ENCODE results near the gene CTSC. TPM values are rescaled to one million over a fixed set of nuclear protein-coding genes. Genes with fewer than 3 reads are reported as not detected.

Gene CTSC
- total RNA-seq, 1 donor from 2014 or later = 195 TPM

- Histone ChIP-seq H3K9me3 (ENCODE audit: insufficient read depth, low read depth, low read length) (no peaks in the 10 kb centered on the region), H3K36me3 (ENCODE audit: insufficient read depth, low read length) (no peaks in the 10 kb centered on the region), H4K20me1 (ENCODE audit: insufficient read depth, low read length) (no peaks in the 10 kb centered on the region), H2AFZ (ENCODE audit: low read depth, low read length) (no peak overlapping the region), H3K4me3 (ENCODE audit: insufficient read depth, low read depth, low read length) (no peak overlapping the region), H3K27me3 (ENCODE audit: insufficient read depth, low read length) (no peaks in the 10 kb centered on the region), H3K4me1 (ENCODE audit: insufficient read depth, low read length) (no peaks in the 10 kb centered on the region), H3K4me2 (ENCODE audit: low read length) (no peak overlapping the region), H3K27ac (ENCODE audit: low read depth, low read length) (no peak overlapping the region), H3K79me2 (ENCODE audit: insufficient read depth, low read length) (no peaks in the 10 kb centered on the region), H3K9ac (ENCODE audit: low read length) (no peak overlapping the region)
- Mint-ChIP-seq H3K4me3 (ENCODE audit: unreplicated experiment) (no peak overlapping the region), H3K9me3 (ENCODE audit: unreplicated experiment) (peaks cover 6% of the 10 kb centered on the region), H3K27ac (ENCODE audit: unreplicated experiment) (peak overlapping the region; percentile 13), H3K4me1 (ENCODE audit: low read depth, unreplicated experiment) (peaks cover 15% of the 10 kb centered on the region), H3K27me3 (ENCODE audit: low read depth, unreplicated experiment) (no peaks in the 10 kb centered on the region), H3K36me3 (ENCODE audit: low read depth, unreplicated experiment) (peaks cover 10% of the 10 kb centered on the region)
- DNase-seq (ENCODE audit: low read depth) = peak; percentile 77
- TF ChIP-seq CTCF (IDR thresholded peaks at IDR 0.05; ENCODE audit: insufficient read depth, low read depth, low read length) (no peak), EZH2 (IDR thresholded peaks at IDR 0.05; ENCODE audit: insufficient read depth, low read length) (no peak)
- FAIRE-seq = no peak
These were observed 35.9 kb downstream of the CTSC start for GRCh38 chr11:88301488-88302140.

DNA sequence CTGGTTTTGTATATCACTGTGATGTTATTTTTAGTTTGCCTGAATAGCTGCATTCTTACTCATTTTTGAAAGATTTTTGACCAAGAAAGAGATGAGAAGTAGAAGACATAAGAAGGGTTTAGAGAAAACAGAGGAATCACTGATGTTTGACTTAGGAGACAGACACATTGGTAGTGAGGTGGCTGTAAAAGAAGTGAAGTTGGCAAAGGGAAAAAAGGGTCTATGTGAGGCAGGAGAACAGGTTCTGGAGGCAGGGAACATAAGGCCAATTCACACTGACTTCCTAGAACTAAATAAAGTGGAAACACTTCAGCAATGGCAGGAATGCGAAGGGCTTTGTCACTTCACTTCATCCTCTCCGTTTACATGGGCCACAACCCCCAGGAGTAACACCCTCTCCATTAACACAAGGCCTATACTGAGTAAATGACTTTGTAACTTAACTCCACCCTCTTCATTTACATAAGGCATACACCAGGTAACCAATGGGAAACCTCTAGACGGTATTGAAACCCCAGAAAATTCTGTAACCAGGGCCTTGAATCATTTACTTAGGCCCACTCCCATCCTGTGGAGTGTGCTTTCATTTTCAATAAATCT is 36.5 kb downstream of the CTSC start:
- no peak overlapping the region for H3K4me2 ChIP-seq (ENCODE audit: low read length)
- Mint-ChIP-seq H3K36me3 (ENCODE audit: low read depth, unreplicated experiment) (peaks cover 7% of the 10 kb centered on the region), H3K4me1 (ENCODE audit: low read depth, unreplicated experiment) (peaks cover 15% of the 10 kb centered on the region), H3K27me3 (ENCODE audit: low read depth, unreplicated experiment) (no peaks in the 10 kb centered on the region), H3K27ac (ENCODE audit: unreplicated experiment) (no peak overlapping the region), H3K9me3 (ENCODE audit: unreplicated experiment) (peaks cover 6% of the 10 kb centered on the region), H3K4me3 (ENCODE audit: unreplicated experiment) (no peak overlapping the region)
- H3K27ac ChIP-seq (ENCODE audit: low read depth, low read length) = no peak overlapping the region
- H3K9me3 ChIP-seq (ENCODE audit: insufficient read depth, low read depth, low read length) = no peaks in the 10 kb centered on the region
- H3K27me3 ChIP-seq (ENCODE audit: insufficient read depth, low read length) = no peaks in the 10 kb centered on the region
- no peaks in the 10 kb centered on the region for H3K79me2 ChIP-seq (ENCODE audit: insufficient read depth, low read length)
- no peak for TF ChIP-seq EZH2 (IDR thresholded peaks at IDR 0.05; ENCODE audit: insufficient read depth, low read length)
- no peak for TF ChIP-seq CTCF (IDR thresholded peaks at IDR 0.05; ENCODE audit: insufficient read depth, low read depth, low read length)
- DNase-seq (ENCODE audit: low read depth) = no peak
- H3K9ac ChIP-seq (ENCODE audit: low read length) = no peak overlapping the region
- no peak for FAIRE-seq
- no peak overlapping the region for H2AFZ ChIP-seq (ENCODE audit: low read depth, low read length)
- H3K36me3 ChIP-seq (ENCODE audit: insufficient read depth, low read length) = no peaks in the 10 kb centered on the region
- no peaks in the 10 kb centered on the region for H4K20me1 ChIP-seq (ENCODE audit: insufficient read depth, low read length)
- H3K4me1 ChIP-seq (ENCODE audit: insufficient read depth, low read length) = no peaks in the 10 kb centered on the region
- no peak overlapping the region for H3K4me3 ChIP-seq (ENCODE audit: insufficient read depth, low read depth, low read length)

- no peak overlapping the region for H3K27ac Mint-ChIP-seq (ENCODE audit: unreplicated experiment)
- peaks cover 20% of the 10 kb centered on the region for H3K4me1 Mint-ChIP-seq (ENCODE audit: low read depth, unreplicated experiment)
- H3K4me3 Mint-ChIP-seq (ENCODE audit: unreplicated experiment) = no peak overlapping the region
- no peaks in the 10 kb centered on the region for H3K36me3 ChIP-seq (ENCODE audit: insufficient read depth, low read length)
- peaks cover 3% of the 10 kb centered on the region for H3K4me1 ChIP-seq (ENCODE audit: insufficient read depth, low read length)
- no peak overlapping the region for H3K4me2 ChIP-seq (ENCODE audit: low read length)
- H4K20me1 ChIP-seq (ENCODE audit: insufficient read depth, low read length) = no peaks in the 10 kb centered on the region
- H3K4me3 ChIP-seq (ENCODE audit: insufficient read depth, low read depth, low read length) = no peak overlapping the region
- H2AFZ ChIP-seq (ENCODE audit: low read depth, low read length) = no peak overlapping the region
- H3K9ac ChIP-seq (ENCODE audit: low read length) = no peak overlapping the region
- no peaks in the 10 kb centered on the region for H3K79me2 ChIP-seq (ENCODE audit: insufficient read depth, low read length)
- H3K27me3 ChIP-seq (ENCODE audit: insufficient read depth, low read length) = no peaks in the 10 kb centered on the region
- H3K36me3 Mint-ChIP-seq (ENCODE audit: low read depth, unreplicated experiment) = peaks cover 8% of the 10 kb centered on the region
- H3K27me3 Mint-ChIP-seq (ENCODE audit: low read depth, unreplicated experiment) = no peaks in the 10 kb centered on the region
- FAIRE-seq (no peak), DNase-seq (ENCODE audit: low read depth) (no peak)
- H3K9me3 ChIP-seq (ENCODE audit: insufficient read depth, low read depth, low read length) = no peaks in the 10 kb centered on the region
- peaks cover 2% of the 10 kb centered on the region for H3K9me3 Mint-ChIP-seq (ENCODE audit: unreplicated experiment)
- no peak overlapping the region for H3K27ac ChIP-seq (ENCODE audit: low read depth, low read length)
- no peak for TF ChIP-seq CTCF (IDR thresholded peaks at IDR 0.05; ENCODE audit: insufficient read depth, low read depth, low read length)
- TF ChIP-seq EZH2 (IDR thresholded peaks at IDR 0.05; ENCODE audit: insufficient read depth, low read length) = no peak
These were observed 39.7 kb downstream of the CTSC start for GRCh38 chr11:88297863-88298262.

Measured in astrocyte (in vitro differentiated cells and primary cell).